Osteocyte (in vitro differentiated cells): ENCODE data around the gene HSPBP1. TPM values are rescaled to one million over a fixed set of nuclear protein-coding genes. Genes with fewer than 3 reads are reported as not detected.

Experiments used
- DNase-seq: peaks from one replicate; pipeline ENCODE4 v3.0.0; 2021; ENCODE audit warnings: mixed read lengths; ENCODE audit not compliant: unreplicated experiment; ENCODE audit errors: extremely low spot score
- H3K27ac Mint-ChIP-seq: one replicate; pipeline ENCODE4 v1.8.0; 2021; ENCODE audit warnings: mild to moderate bottlenecking, mixed read lengths; ENCODE audit not compliant: unreplicated experiment
- H3K27me3 Mint-ChIP-seq: one replicate; pipeline ENCODE4 v1.8.0; 2021; ENCODE audit warnings: mixed read lengths; ENCODE audit not compliant: unreplicated experiment
- H3K36me3 Mint-ChIP-seq: one replicate; pipeline ENCODE4 v1.8.0; 2021; ENCODE audit warnings: mixed read lengths; ENCODE audit not compliant: unreplicated experiment
- H3K4me1 Mint-ChIP-seq: one replicate; pipeline ENCODE4 v1.8.0; 2021; ENCODE audit warnings: mixed read lengths; ENCODE audit not compliant: unreplicated experiment
- H3K4me3 Mint-ChIP-seq: one replicate; pipeline ENCODE4 v1.8.0; 2021; ENCODE audit warnings: mild to moderate bottlenecking, moderate library complexity, mixed read lengths; ENCODE audit not compliant: unreplicated experiment
- H3K9me3 Mint-ChIP-seq: one replicate; pipeline ENCODE4 v1.8.0; 2021; ENCODE audit warnings: mixed read lengths; ENCODE audit not compliant: unreplicated experiment
- total RNA-seq: library from RNA; stranded (reverse); gene quantifications from 2 replicates; pipeline ENCODE4 v1.2.1, GENCODE V29; 2021
- TF ChIP-seq, protein P1 (sequence below): fragments of 200-600 bp; sonication (generic); IDR thresholded peaks from 2 replicates; pipeline ENCODE4 v1.5.0; 2021; ENCODE audit warnings: antibody characterized with exemption, mild to moderate bottlenecking, moderate library complexity

HSPBP1 gene
- total RNA-seq, 1 donor from 2014 or later, result 29.8 TPM

DNA sequence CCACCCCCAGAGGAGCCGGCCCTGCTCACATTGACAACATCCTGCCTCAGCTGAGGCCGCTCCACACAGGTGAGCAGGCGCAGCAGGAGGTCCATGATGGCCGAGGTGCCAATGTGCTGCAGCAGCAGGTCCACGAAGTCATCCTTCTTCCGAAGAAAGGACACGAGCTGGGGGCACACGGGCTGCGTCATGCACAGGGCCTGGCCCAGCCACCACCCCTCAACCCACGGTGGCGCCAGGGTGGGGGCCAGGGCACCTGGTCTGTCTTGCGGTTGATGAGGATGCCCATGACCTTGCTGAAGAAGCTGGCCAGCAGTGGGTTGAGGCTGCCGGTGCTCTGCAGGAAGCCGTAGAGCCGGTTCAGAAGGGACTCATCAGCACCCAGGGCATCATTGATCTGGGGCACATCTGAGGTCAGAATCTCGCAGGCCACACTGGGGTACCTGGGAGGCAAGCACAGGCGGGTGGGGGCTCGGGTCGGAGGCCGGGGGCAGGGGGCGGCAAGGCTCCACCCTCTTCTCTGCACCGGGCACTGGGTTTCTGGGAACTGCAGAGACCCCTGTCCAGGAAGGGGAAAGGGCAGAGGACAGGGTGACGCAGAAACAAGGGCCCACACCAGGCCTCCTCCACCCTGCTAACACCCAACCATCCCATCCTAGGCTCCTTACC is 34.5 kb downstream of the HSPBP1 start:
- TF ChIP-seq, protein P1, sequence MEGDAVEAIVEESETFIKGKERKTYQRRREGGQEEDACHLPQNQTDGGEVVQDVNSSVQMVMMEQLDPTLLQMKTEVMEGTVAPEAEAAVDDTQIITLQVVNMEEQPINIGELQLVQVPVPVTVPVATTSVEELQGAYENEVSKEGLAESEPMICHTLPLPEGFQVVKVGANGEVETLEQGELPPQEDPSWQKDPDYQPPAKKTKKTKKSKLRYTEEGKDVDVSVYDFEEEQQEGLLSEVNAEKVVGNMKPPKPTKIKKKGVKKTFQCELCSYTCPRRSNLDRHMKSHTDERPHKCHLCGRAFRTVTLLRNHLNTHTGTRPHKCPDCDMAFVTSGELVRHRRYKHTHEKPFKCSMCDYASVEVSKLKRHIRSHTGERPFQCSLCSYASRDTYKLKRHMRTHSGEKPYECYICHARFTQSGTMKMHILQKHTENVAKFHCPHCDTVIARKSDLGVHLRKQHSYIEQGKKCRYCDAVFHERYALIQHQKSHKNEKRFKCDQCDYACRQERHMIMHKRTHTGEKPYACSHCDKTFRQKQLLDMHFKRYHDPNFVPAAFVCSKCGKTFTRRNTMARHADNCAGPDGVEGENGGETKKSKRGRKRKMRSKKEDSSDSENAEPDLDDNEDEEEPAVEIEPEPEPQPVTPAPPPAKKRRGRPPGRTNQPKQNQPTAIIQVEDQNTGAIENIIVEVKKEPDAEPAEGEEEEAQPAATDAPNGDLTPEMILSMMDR, result no peak
- no peaks in the 10 kb centered on the region for H3K27me3 Mint-ChIP-seq
- DNase-seq, result no peak
- H3K4me3 Mint-ChIP-seq, result no peak overlapping the region
- peaks cover 17% of the 10 kb centered on the region for H3K4me1 Mint-ChIP-seq
- H3K27ac Mint-ChIP-seq, result no peak overlapping the region
- peaks cover 20% of the 10 kb centered on the region for H3K36me3 Mint-ChIP-seq
- H3K9me3 Mint-ChIP-seq, result no peaks in the 10 kb centered on the region

DNA sequence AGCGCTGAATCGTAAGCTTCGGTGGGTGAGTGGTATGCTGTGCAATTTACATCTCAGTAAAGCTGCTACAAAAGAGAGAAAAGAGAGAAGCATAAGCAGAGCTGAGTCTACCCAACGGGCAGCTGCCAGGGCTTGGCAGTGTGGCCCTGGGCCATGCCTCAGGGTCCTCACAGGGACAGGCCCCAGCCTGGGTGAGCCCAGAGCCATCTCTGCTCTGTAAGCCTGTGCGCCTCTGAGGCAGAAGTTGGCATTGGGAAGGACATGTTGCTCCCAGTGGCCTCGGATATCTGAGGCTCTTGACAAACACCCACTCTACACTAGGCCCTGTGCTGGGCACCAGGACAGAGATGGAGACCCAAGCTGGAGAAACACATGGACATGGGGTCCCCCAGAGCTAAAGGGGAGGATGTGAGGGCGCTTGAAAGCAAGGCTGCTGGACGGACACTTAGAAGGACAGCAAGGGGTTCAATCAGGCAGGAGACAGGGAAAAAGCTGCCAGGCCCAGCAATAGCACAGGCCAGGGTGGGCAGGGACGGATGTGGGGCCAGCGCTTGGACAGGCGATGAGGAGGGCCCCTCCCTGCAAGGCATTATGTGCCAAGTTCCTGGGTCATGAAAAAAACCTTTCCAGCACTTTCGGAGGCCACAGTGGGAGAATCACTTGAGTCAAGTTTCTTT is 35.8 kb downstream of the HSPBP1 start:
- Mint-ChIP-seq H3K4me3 (no peak overlapping the region), H3K4me1 (peaks cover 17% of the 10 kb centered on the region), H3K27ac (no peak overlapping the region), H3K27me3 (no peaks in the 10 kb centered on the region), H3K9me3 (no peaks in the 10 kb centered on the region), H3K36me3 (peaks cover 22% of the 10 kb centered on the region)
- TF ChIP-seq, protein P1, result no peak
- DNase-seq, result no peak

DNA sequence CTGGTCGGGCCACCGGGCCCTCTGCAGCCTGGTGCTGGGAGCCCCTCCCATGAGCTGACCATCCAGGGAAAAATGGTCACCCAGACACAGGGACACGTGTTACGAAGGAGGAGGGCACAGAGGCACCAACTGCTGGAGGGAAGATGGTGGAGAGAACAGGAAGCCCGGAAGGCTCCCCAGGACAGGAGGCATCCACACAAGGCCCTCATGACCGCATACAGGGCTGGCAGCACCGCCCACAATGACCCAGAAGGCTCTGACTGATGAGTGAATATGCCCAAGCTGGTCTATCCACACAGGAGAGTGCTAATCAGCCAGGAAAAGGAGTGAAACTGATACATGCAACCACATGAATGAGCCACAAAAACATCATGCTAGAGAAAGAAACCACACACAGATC is 37.4 kb downstream of the HSPBP1 start:
- no peak for DNase-seq
- Mint-ChIP-seq H3K27ac (no peak overlapping the region), H3K4me3 (no peak overlapping the region)

DNA sequence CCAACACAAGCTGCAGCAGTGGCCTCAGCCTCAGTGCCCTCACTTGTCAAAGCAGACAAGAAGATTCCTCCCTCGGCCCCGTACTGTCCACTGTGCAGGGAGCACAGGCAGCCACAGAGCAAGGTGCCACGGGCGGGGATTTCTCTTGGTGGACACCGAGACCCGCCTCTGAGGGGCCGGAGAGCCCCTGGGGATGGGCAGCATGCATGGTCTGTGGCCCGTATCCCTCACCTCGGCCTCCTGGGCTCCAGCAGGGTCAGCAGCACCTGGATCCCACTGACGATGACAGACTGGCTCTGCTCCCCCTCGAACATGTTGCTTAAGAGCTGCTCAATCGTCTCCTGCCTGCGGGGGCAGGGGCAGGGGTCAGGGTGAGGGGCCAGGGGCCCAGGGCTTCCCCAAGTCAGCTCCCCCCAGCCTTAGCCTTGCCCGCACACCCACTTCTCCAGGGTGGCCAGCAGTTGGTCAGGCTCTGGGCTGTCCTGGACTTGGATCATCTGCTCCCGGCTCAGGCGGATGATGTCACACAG is 37.9 kb downstream of the HSPBP1 start:
- no peaks in the 10 kb centered on the region for H3K9me3 Mint-ChIP-seq
- H3K27ac Mint-ChIP-seq, result no peak overlapping the region
- DNase-seq, result no peak
- TF ChIP-seq, protein P1, result no peak
- H3K4me1 Mint-ChIP-seq, result no peaks in the 10 kb centered on the region
- H3K27me3 Mint-ChIP-seq, result no peaks in the 10 kb centered on the region
- no peak overlapping the region for H3K4me3 Mint-ChIP-seq
- H3K36me3 Mint-ChIP-seq, result peaks cover 39% of the 10 kb centered on the region

More for the DNA sequence above, 37.4 kb downstream of the HSPBP1 start:
- TF ChIP-seq, protein P1, result no peak
- peaks cover 35% of the 10 kb centered on the region for H3K36me3 Mint-ChIP-seq
- no peaks in the 10 kb centered on the region for H3K27me3 Mint-ChIP-seq
- no peaks in the 10 kb centered on the region for H3K9me3 Mint-ChIP-seq
- H3K4me1 Mint-ChIP-seq, result peaks cover 2% of the 10 kb centered on the region
